Ovary (tissue), 3 donors: ENCODE data around the gene TSPAN13.

Source experiments
- POLR2A ChIP-seq: fragments of 450-650 bp; IDR thresholded peaks from one replicate; pipeline ENCODE4 v1.6.1; 2017; ENCODE audit warnings: antibody characterized with exemption, mild to moderate bottlenecking, moderate library complexity
- TF ChIP-seq, protein P1 (sequence below), 3 donors: fragments of 450-650 bp in 2 of 3; fragments of 200-600 bp in 1 of 3; IDR thresholded peaks; one replicate each; pipeline versions ENCODE4 v1.5.1 to v1.8.0; 2016 to 2022; ENCODE audit warnings: antibody characterized with exemption in 3 of 3, mild to moderate bottlenecking in 1 of 3
- donor health status: DM: no; HTN: no; CAD: no.

DNA sequence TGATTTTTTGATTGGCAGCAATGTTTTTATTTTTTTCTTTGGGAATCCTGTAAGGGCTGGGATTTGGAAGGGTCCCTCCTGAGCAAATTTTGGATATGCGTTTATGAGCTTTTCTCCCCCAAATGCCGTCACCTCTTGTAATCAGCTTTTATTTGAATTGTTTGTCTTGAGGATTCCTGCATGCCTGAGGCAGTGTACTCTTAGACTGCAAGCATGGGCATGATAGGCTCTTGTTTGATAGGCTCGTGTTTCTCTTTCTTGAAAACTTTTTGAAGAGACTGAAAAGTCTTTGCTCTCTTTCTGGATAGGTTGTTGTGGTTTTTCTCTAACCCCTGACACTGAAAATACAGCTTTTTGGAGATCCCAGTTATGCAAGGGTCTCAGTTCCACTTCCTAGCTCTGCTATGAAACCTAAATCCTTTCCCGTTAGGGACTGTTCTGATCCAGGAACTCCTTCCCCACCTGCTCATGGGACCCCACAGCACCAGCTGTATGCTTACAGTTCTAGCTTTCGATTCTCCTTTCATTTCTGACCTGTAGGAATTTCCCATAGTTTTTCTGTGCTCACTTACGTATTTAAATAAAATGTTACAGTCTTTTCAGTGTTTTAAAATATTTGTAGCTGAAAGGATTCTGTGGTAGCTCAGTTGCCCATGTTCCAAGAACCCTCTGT, 17.2 kb downstream of the TSPAN13 start:
- TF ChIP-seq, protein P1, sequence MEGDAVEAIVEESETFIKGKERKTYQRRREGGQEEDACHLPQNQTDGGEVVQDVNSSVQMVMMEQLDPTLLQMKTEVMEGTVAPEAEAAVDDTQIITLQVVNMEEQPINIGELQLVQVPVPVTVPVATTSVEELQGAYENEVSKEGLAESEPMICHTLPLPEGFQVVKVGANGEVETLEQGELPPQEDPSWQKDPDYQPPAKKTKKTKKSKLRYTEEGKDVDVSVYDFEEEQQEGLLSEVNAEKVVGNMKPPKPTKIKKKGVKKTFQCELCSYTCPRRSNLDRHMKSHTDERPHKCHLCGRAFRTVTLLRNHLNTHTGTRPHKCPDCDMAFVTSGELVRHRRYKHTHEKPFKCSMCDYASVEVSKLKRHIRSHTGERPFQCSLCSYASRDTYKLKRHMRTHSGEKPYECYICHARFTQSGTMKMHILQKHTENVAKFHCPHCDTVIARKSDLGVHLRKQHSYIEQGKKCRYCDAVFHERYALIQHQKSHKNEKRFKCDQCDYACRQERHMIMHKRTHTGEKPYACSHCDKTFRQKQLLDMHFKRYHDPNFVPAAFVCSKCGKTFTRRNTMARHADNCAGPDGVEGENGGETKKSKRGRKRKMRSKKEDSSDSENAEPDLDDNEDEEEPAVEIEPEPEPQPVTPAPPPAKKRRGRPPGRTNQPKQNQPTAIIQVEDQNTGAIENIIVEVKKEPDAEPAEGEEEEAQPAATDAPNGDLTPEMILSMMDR (IDR thresholded peaks at IDR 0.05): no peak
- TF ChIP-seq POLR2A: no peak
